Stimulated activated CD4-positive, alpha-beta T cell treated with anti-CD3 and anti-CD28 coated beads, Interleukin-1b, Interleukin-23, amount 100 ng/mL, for 48 hours (primary cell): ENCODE data around the gene RNF8.
"Not testable (repeated sequence)": the region's sequence is repeated elsewhere in the genome, so short reads cannot be mapped to it uniquely, and the experiment has no call there.

Source experiments
- DNase-seq: peaks from one replicate; pipeline ENCODE4 v3.0.0-alpha.2; 2020

Gene RNF8

DNA sequence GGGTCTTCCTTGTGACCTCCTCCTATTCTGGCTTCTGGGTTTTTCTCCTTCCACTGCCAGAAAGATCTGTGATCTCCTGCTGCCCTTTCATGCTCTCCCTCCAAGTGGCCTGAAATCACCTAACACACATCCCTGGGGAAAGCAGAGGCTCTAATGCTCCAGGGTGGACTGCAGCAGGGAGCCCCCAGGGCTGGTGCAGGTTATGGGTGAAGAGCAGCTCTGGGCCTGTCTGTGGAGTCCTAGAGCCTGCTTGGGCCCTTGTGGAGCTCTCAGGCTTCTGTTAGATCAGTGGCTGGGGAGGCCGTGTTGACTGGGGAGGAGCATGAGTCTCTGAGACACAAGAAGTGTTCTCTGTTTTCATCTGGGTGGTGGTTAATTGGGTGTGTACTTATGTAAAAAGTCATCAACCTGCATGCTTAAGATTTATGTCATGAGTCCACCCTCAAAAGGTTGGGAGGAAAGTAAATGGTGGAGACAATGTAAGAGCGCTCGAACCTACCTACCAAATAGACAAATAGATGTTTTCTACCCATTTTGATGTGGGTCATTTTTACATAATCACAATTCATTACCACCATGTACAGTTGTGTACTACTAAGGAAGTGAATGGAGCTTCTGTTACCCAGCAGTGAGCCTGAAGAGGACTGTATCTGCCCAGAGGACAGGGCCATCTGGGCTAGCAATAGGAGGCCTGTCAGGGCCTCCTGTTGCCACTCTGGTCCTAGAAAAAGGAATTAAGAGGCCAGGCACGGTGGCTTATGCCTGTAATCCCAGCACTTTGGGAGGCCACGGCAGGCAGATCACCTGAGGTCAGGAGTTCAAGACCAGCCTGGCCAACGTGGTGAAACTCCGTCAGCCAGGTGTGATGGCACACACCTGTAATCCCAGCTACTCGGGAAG lies 32.0 kb upstream of the RNF8 start:
- no peak for DNase-seq

DNA sequence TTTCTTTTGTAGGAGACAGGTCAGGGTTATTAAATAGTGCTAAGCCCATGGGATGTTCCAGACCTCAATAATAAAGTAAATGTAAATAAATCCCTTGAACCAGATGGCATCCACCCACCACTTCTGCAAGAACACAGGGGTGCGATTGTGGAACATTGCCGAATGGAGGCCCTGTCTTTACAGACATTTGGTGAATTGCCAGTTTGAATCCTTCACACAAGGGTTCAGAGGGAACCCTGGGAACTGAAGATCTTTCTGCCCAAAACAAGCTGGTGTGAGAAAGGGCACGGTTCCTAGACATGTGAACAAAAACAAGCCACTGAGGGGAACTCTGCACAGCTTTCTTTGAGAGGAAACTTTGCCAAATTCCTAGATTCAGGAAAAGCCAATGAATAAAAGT lies 30.2 kb upstream of the RNF8 start:
- no peak for DNase-seq

DNA sequence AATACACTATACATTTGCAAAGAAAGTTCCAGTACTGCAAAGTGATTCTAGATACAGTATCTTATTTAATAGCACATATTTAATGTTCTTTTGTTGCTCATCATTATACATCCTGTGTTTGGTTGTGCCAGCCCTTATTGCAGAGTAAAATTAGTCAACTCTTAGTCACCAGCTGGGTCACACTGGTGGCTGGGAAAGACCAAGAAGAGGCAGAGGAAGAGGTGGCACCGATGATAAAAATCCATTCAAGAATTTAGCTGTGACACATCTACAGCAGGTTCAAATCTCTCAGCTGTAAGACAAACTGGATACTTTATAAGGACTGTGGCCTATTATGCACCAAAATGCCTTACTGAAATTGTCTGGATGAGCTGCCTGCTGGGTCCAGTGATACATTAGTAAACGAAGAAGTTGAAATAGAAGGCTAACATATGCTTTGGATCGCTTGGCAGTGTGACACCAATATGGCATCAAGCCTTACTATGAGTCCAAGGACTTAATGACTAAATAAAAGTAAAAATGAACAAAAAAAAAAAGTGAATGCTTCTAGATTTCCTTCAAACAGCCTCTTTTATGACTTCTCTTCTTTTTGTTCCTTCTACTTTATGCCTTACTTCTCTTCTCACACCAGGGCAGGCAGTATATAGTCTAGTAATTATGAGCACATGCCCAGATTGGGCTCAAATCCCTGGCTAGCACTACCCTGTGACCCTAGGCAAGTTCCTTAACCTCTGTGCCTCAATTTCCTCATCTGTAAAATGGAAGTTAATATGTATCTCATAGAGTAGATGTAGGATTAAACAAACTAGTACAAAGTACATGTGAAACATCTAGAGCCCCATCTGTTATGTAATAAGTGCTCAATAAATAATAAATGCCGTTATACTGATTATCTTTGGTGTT lies 29.4 kb upstream of the RNF8 start:
- DNase-seq: peak; percentile 49

DNA sequence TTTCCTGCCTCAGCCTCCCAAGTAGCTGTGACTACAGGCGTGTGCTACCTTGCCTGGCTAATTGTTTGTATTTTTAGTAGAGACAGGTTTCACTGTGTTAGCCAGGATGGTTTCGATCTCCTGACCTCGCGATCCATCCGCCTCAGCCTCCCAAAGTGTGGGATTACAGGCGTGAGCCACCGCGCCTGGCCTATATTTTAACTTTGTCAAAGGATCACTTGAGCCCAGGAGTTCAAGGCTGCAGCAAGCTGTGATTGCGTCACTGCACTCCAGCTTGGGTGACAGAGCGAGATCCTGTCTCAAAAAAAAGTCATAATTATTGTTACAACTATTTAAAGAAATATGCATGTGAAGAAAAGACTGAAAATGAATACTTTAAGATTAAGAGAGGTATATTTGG lies 23.4 kb upstream of the RNF8 start:
- not testable (repeated sequence) for DNase-seq

DNA sequence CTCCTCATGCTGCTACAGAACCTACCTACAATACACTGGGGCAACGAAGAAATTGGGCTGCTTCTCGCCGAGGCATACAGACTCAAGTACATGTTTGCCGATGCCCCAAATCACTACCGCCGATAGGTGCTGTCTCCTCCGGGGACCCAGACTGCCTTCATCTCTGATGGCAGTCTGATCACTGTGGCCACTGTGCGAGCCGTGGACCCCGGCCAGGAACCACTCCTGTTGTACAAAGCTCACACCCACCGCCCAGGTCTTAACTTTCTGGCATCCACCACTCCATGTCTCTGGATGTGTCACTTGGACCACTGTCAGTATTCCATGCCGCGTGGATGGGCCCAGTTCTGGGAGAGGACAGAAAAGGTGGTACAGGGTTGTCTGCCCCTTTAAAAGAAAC lies 22.7 kb upstream of the RNF8 start:
- no peak for DNase-seq

DNA sequence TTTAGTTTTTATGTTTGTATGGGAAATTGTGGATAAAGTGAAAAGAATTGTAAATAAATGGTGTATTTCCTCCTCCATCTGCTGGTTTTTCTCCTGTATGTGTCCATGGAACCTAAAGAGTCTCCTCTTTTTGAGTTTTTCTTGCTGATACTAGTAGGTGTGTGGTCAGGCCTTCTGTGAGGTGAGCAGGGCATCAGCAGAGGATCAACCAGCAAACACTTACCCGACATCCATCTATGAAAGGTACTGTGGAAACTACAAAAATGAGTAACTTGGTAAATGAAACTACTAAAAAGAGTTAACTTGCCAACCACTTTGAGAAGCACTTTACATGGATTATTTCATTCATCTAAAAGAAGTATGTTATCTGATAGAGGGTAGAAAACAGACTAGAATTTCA lies 20.9 kb upstream of the RNF8 start:
- no peak for DNase-seq

DNA sequence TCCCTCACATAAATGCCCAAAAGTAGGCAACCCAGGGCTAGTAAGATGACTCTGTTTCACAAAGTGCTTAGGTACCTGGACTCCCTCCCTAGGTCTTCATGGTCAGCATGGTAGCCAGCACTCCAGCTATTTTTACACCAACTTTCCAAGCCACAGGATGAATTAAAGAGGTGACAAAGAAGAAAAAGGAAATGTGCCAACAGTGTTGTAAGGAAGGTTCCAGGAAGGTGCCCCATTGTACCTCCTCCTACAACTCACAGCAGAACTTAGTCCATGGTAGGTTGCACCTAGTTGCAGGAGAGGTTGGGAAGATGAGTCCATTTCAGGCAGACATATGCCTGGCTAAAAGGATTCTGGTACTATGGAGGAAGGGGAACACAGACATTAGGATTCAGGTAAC lies 19.7 kb upstream of the RNF8 start:
- DNase-seq: no peak

DNA sequence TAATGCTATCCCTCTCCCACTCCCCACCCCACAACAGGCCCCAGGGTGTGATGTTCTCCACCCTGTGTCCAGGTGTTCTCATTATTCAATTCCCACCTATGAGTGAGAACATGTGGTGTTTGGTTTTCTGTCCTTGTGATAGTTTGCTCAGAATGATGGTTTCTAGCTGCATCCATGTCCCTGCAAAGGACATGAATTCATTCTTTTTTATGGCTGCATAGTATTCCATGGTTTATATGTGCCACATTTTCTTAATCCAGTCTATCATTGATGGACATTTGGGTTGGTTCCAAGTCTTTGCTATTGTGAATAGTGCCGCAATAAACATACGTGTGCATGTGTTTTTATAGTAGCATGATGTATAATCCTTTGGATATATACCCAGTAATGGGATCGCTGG lies 15.5 kb upstream of the RNF8 start:
- DNase-seq: not testable (repeated sequence)

DNA sequence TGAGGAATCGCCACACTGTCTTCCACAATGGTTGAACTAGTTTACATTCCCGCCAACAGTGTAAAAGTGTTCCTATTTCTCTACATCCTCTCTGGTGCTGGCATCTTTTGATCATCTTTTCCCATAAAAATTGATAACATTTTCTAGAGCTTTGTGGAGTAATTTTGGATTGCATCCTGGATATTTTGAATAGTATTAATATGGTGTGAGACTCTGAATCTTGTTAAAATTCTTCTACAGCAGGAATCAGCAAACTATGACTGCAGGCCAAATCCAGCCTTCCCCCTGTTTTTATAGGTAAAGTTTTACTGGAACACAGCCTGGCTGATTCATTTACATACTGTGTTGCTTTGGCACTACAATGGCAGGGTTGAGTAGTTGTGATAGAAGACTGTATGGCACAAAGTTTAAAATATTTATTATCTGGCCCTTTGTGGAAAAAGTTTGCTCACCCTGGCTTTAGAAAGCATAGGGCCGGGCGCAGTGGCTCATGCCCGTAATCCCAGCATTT lies 15.0 kb upstream of the RNF8 start:
- no peak for DNase-seq

DNA sequence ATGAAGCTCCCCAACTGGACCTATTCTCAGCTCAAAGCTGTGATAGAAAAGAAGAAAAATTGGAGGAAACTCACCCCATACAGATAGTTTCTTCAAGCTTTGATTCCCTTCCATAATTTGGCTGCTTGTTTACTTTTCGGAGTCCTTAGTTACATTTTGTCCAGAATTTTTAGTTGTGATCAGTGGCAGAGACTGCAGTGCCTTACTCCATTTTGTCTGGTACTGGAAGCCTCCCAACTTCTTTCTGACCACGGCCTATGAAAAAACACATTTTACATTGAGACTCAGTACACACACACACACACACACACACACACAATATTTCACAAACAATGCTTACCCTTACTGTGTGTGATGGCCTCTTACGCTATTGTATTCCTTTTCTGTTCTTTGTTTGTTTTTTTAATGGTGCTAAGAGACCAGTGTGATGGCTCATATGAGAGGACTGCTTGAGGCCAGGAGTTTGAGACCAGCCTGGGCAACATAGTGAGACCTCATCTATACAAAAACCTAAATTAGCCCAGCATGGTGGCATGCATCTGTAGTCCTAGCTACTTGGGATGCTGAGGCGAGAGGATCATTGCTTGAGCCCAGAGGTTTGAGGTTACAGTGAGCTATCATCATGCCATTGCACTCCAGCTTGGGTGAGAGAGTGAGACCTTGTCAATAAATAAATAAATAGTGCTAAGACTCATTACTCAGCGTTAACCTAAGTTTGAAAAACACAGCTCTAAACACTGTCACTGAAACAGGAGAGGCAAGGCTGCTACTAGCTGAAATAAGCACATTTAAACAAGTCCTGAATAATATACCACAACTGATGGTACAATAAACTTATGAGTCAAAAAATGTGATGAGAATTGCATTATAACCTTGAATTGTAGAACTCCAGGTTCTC lies 13.8 kb upstream of the RNF8 start:
- DNase-seq: no peak

DNA sequence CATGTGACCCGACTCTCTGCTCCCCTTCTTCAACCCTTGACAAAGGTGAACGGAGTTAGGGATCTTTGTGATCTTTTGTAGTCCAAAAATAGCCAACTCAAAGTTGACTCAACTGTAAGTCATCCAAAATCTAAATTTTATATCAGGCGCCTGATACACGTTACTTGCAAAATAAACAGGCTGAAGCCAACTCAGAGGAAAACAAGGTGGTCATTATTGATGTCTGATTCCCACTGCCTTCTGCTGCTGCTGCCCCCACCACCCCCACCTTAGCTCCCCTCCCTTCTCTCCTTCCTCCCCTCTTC lies 13.2 kb upstream of the RNF8 start:
- DNase-seq: no peak

DNA sequence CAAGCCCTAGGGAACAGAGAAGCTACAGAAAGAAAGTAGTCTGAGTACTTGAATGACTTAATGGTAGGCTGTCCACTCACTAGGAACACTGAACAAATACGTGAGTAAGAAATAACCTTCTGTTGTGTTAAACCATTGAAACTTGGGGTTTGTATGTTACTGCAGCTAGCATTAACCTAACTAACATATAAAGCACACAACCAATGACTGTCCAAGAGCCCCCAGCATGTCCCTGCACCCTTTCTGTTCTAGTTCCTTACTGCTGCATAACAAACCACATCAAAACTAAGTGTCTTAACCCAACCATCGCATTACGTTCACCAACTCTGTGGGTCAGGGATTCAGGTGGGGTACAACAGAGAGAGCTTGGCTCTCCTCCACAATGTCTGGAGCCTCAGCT lies 10.5 kb upstream of the RNF8 start:
- no peak for DNase-seq

DNA sequence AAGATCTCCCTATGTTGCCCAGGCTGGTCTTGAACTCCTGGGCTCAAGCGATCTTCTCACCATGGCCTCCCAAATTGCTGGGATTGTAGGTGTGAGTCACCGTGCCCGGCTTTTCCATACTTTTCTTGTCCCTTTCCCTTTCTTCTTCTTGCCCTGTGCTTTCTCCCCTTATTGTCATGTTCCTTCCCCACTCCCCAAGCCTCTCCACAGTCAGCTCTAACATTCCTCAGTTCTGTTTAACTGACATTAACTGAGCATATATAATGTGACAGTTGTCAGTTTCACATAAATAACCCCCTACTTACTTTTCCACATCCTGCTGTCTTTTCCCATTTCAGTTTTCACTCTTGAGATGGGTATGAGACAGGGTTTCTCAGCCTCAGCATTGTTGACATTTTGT lies 9.5 kb upstream of the RNF8 start:
- DNase-seq: no peak

DNA sequence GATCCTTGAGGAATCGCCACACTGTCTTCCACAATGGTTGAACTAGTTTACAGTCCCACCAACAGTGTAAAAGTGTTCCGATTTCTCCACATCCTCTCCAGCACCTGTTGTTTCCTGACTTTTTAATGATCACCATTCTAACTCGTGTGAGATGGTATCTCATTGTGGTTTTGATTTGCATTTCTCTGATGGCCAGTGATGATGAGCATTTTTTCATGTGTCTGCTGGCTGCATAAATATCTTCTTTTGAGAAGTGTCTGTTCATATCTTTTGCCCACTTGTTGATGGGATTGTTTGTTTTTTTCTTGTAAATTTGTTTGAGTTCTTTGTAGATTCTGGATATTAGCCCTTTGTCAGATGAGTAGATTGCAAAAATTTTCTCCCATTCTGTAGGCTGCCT lies 8.0 kb upstream of the RNF8 start:
- DNase-seq: not testable (repeated sequence)

DNA sequence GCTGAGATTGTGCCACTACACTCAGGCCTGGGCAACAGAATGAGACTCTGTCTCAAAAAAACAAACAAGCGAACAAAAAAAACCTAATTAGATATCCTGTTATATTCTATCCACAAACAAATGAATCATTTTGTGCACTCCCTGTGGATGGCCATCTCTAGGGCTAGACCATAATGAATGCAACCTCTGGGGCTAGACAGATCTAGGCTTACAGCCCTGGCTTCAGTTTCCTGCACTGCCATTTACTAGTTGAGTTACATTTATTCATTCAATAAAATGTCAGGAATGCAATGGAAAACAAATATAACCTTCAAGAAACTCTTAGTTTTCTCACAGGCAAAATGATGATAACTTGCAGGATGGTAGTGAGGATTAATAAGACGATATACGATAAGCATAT lies 6.6 kb upstream of the RNF8 start:
- DNase-seq: no peak

DNA sequence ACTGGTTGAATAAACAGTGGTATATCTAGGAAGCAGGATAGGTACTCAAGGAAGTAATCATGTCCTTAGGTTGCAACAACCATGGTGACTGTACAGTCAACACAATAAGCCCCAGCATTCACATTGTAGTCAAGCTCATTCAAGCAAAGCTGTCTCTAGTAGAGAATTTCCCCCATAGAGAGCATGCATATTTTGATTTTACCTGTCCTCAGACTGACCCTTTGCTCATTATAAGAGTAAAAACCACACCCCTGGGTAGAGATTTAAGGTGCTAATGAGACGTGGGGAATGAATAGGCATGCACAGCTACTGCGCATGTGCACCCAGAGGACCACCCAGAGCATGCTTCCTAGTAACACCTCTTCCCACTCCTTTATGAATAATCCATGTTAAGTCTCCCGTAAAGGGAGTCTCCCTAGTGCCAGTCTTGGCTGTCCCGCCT lies 6.1 kb upstream of the RNF8 start:
- DNase-seq: no peak

DNA sequence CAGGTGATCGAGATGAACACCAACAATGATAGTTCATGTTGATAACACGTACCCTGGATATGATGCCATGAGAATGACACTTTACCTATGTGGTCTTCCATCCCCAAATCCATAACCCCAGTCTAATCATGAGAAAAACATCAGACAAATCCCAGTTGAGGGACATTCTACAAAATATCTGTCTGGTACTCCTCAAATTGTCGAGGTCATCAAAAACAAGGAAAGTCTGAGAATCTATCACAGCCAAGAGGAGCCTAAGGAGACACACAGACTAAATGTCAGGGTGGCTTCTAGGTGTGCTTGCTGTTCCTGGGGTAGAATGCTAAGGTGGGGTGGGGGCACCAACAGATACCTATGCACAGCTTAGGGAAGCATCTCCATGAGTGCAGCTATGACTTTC lies 2.8 kb upstream of the RNF8 start:
- no peak for DNase-seq

DNA sequence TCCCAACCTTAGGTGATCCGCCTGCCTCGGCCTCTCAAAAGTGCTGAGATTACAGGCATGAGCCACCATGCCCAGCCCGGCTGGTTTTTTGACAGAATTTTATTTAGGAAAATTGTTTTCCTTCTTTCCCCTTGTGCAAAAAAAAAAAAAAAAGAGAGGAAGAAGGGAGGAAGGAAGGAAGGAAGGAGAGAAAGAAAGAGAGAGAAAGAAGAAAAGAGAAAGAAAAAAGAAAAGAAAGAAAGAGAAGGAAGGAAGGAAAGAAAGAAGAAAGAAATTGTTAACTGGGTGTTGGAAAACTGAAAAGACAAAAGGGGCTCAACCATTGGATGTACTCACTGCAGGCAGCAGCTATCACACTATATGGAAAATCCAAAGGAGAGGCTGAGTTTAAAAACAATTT lies 1.4 kb upstream of the RNF8 start:
- DNase-seq: no peak

DNA sequence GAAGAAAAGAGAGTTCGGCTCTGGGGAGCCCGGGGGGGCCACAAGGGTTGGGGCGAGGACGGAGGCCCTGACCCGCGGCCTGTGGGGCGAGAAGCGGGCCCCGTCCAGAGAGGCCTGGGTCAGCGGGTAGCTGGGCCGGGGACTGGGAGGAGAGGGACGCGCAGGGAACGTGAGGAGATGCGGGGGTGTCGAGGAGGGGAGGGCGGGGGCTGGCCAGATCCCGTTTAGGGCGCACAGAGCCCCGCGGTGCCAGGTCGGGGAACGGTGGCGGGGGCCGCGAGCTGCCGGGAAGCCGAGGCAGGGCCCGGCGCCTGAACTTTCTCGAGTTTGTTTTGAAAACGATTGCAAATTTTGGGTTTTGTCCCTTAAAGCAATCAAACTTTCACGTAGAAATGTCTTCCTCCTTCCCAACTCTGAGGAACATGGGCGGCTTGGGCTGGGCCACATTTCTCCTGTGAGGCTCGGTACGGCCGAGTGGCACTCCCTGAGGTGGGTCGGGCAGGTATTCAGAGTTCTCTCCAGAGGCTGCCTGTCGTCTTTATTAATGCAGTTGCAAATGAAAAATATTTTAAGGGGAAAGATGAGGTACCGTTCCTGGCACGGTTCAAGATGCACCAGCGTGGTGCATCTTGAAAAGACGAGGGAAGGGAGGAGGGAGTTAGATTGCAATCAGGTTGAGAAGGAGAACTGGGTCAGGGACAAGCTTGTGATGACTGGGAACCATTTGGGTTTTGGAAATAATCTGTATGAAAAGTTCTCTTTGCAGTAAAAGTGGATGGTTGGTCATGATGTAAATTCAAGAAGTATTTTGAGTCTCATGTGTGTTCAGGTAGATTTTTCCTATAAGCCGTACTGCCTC lies 972 bp downstream of the RNF8 start:
- DNase-seq: peak; percentile 12

DNA sequence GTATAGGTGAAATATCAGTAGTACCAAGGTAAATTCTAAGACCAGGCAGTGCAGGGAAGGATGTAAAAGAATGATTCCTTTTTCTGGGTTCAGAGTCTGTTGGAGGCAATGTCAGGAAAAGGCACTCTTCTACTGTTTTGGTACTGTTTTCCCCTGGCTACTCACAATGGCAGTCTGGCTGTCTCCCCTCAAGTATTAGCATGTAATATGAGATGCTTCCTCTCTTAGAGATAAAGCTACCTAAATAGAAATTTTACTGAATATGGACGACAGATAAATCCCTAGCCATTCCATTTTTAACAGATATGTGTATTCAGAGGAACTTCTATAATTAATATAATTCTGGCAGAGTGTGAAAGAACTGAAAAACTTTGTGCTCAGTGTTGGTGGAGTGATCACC lies 3.5 kb downstream of the RNF8 start:
- DNase-seq: no peak

DNA sequence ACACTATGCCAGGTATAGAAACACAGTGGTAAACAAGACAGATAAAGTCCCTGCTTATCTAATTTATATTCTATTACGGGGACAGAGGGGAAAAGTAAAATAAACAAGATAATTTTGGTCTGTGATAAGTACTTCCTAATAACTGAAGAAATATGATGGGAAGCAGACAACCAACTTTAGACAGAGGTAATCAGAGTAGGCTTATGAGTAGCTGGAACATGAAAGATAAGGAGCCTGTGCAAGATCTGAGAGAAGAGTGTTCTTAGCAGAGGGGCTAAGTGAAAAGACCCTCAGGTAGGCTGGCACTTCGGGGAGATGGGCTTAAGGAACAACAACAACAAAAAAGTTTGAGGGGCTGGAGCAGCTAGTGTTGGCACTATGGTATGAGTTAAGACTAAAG lies 4.1 kb downstream of the RNF8 start:
- DNase-seq: no peak

DNA sequence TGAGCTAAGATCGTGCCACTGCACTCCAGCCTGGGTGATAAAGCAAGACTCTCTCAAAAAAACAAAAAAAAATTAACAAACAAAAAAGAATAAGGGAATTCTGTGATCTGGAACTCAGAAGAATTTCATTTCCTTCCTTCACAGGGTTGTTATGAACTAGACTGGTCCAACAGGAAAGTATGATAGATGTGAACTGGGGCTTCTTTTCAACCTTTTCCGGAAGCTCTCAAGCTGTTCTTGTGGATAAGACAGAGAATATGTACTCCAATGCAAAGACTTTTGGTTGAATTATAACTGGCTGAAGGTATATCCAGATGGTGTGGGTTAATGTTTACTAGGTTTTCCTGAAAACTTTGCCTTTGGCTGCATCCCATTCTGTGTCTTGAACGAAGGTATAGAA lies 5.3 kb downstream of the RNF8 start:
- DNase-seq: no peak
